ENCODE data around the gene NEGR1.

DNA sequence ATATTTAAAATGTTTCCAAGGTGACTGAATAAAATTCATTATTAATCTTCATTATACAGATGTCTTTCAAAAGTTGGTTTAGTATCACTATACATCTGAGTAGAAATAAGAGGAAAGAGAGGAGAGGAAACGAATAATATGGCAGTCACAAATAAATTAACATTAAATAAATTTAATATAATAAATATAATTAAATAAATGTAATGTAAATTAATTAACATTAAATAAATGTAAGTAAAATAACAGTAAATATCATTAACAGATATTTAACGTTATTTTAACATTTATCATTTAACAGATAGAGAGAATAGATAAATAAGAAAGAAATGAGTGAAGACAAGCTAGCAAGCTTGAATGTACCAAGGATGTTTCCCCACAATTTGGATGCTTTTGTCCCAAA is 592.7 kb downstream of the NEGR1 start:
- TF ChIP-seq, protein P1, sequence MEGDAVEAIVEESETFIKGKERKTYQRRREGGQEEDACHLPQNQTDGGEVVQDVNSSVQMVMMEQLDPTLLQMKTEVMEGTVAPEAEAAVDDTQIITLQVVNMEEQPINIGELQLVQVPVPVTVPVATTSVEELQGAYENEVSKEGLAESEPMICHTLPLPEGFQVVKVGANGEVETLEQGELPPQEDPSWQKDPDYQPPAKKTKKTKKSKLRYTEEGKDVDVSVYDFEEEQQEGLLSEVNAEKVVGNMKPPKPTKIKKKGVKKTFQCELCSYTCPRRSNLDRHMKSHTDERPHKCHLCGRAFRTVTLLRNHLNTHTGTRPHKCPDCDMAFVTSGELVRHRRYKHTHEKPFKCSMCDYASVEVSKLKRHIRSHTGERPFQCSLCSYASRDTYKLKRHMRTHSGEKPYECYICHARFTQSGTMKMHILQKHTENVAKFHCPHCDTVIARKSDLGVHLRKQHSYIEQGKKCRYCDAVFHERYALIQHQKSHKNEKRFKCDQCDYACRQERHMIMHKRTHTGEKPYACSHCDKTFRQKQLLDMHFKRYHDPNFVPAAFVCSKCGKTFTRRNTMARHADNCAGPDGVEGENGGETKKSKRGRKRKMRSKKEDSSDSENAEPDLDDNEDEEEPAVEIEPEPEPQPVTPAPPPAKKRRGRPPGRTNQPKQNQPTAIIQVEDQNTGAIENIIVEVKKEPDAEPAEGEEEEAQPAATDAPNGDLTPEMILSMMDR (IDR thresholded peaks at IDR 0.05; ENCODE audit: low read depth, low read length): no peak
- TF ChIP-seq EZH2phosphoT487 (IDR thresholded peaks at IDR 0.05; ENCODE audit: low read depth): no peak
